Smooth muscle cell of the brain vasculature (primary cell): ENCODE results near the gene LRRC4C.
"Not testable (repeated sequence)": the region's sequence is repeated elsewhere in the genome, so short reads cannot be mapped to it uniquely, and the experiment has no call there.

Experiments used
- DNase-seq: peaks from one replicate; pipeline ENCODE4 v3.0.0-alpha.2; 2012; ENCODE audit warnings: low read depth, low spot score

LRRC4C gene

DNA sequence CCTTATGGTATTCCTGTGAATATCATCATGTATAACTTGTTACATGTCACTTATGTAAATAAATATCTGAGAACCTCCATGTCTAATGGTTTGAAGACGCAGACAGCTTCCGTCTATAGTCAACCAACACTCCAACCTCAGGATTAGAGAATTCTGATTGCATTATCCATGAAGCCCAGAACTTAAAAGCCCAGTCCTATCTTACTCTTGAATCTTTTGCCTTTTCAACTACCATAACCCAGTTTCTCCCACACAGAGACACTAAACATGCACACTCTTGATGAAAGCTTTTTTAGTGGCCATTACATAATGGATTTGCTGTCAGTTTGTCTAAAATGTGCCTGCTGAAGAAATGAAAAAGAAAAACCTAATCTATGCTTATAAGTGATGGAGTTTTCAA lies 1219.2 kb downstream of the LRRC4C start:
- DNase-seq = no peak

DNA sequence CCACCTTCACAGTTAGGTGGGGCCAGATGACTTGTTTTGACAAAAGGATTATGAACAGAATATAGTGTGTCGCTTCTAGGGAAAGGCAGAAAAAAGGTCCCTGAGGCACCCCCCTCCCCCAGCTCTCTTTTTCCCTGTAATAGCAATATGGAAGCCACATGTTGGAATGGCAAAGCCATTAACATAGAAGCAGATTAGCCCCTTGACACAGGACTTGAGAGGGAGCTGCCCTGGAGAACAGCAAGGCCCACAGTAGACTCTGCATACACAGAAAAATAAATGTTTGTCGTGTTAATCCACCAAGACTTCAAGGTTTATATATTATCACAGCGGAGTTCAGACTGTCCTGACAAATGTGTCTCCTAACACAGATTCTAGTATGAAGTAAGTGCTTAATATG lies 1222.9 kb downstream of the LRRC4C start:
- DNase-seq = no peak

DNA sequence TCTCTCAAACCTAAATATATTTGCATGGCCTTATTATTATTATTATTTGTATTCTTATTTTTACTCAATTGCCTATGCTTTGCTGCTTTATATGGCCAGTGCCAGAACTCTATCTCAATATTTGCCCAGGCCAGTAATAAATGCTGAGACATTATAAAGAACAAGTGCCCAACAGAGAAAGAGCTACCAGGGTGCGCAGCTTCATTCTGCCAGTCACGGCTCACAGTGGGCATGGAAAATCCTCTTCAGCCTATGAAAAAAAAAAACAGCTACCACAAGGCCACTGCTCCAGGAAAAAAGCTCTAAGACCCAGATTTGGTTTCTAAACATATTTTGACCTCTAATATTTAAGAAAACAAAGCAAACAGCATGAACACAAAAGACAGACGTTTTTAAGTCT lies 1223.6 kb downstream of the LRRC4C start:
- no peak for DNase-seq

DNA sequence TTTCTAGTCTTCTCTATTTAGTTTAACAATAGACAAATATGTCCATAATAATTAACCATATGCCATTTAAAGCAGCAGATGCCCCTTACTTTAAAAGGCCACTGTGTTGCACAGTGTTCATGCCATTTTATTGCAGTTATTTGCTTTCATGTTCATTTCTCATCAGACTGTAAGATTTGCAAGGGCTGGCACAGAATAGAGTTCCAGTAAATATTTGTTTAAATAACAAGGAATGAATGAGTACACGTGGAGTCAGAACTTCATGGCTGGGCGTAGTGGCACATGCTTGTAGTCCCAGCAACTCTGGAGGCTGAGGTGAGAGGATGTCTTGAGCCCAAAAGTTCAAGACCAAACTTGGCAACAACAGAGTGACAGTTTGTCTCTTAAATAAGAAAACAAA lies 1228.6 kb downstream of the LRRC4C start:
- no peak for DNase-seq

DNA sequence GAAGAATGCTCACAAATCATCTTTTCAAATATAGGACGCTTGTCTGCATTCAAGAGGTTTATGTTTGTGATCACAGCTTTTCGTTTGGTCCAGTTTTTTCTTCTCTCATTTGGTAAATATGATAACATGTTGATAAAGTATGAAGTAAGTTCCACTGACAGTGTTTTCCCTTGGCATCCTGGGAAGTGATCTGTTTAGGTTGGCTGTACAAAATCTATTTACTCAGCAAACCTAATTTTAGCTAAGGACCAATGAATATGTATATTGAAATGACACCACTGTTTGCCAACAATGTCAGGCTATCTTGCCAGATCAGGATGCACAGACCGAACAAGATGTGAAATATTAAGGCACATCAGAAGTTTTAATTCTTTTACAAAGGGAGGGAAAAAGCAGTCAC lies 1230.8 kb downstream of the LRRC4C start:
- DNase-seq = no peak

DNA sequence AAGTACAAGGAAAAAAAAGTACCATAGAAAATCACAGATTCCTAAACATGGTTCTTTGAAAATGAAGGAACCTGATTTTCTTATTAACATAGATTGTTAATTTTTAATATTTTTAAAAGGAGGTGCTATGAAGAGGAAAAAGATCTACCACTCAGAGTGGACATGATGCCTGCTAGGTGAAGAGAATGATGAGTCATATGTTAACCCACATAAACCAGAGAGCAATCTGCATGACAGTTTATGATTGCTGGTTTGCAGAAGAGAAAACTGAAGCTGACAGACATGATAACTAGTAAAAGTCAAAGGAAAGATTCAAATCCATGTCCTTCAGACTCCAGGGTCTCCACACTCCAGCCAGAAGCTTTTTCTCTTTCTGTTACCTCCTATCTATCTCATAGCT lies 1231.7 kb downstream of the LRRC4C start:
- no peak for DNase-seq

DNA sequence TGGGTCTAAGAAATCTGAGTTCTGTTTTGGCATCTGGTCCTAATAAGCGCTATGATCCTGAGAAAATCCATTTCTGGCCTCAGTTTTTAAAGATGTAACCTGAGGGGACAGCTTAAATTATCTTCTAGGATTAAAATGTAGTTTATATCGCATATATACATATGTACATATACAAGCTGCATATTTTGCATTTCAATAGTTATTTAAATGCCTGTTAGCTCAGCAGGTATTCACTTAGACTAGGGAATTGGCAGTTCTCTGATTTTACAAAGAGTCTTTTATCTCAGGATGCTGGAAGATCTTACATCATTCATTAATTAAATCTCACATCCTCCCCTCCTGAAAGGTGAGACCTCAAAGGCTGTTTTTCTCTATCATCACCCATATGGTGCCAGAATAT lies 1232.8 kb downstream of the LRRC4C start:
- no peak for DNase-seq

DNA sequence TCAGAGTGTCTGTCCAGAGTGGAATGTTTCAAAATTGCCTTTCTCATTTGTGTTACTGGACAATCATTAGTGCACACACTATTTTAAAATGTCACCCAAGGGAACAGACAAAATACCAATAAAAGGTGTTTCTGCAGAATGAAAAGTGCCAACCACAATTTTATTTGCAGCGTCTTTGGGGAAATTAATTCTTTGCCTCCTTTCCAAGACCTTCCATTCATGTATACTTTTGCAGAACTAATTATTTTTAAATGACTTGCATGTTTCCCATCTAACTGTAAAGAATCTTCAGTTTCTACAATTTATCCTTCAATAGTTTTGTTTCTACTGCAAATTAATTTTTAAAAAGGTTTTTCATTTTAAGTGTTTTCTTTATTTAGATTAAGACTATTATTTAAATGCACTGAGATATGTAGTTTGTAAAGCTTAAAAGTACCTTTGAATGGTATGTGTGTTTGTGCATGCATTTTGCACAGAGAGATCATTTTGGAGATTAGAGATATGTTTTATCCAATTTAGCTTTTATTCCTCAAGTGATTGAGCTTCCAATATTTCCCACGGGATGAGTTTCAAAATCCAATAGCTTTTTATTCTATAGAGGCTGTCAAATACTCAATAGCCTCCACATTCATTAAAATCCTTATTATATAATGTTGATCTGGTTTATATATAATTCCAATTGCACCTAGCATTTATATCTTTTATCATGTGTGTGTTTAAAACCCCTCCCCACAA lies 1235.7 kb downstream of the LRRC4C start:
- no peak for DNase-seq

DNA sequence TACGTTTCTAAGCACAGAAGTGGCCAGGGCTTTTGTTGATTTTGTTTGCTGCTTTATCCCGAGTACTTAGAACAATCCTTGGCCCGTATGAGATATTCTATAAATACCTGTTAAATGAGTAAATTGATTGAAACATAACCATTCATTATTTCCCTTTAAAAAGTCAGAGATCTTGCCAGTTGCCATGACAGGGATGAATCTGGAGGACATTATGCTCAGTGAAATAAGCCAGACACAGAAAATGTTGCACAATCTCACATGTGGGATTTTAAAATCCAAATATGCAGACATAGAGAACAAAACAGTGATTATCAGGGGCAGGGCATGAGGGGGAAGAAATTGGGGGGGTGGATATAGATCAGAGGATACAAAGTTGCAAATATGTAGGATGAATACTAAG lies 1240.1 kb downstream of the LRRC4C start:
- DNase-seq = no peak

DNA sequence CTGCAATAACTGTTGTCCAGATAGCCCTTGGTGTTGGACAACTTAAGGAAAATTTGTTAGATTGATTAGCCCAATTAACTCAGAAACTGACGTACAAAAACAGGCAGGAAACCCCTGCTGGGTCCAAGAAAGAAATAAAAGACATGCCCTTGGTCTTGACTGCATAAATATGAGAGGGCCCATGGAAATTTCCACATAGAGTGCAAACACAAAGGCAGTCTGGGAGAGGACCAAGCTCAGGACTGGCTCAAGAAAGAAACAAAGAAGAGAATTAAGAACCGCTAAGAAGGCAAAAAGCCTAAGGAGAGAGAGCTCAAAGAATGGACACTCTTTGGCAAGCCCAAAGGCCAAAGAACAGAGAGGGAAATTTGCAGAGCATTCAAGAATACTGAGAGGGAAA lies 1243.9 kb downstream of the LRRC4C start:
- no peak for DNase-seq

DNA sequence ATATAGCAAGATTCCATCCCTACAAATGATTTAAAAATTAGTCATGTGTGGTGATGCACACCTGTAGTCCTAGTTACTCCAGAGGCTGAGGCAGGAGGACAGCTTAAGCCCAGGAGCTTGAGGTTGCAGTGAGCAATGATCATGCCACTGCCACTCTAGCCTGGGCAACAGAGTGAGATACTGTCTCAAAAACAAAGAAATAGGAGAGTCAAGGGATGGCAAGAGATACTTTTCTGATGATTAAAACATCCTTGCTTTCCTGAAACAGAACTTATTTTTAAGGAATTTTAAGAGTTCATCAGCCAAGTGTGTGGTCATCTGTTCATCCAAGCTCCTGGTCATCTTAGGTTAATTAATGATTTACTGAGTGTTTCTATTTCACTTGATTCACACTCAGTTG lies 1252.0 kb downstream of the LRRC4C start:
- no peak for DNase-seq

DNA sequence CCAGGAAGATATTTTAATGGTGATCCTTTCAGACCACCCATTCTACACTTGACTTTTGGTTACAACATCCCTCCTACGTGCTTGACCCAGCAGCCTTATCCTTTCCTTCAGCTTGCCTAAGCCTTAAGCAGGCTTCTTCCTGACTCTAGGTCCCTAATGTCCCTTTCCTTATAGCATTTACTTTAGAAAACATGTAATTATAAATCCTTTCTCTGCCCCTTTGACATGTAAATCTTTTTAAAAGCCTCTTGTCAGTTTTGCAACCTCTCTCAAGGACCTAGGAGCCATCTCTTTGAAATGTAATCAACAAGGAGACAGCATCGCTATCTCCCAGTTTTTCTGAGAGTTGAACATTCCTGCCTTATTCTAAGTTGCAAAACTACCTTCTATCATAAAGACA lies 1255.2 kb downstream of the LRRC4C start:
- no peak for DNase-seq

DNA sequence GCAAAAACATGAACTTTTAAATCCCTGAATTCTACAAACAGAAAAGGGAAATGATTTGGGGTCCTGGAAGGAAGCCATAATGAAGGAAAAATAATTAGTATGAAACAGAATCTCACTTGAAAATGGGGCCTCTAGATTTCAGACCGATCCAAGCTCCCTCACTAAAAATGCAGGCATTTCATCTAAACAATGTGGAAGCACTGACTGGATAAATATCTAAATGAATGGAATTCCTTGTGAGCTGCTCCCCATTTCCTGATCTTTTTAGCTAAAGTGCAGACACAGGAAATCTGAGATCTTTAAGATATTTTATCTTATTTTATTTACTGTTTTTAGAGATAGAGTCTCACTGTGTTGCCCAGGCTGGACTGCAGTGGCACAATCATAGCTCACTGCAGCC lies 1255.8 kb downstream of the LRRC4C start:
- no peak for DNase-seq

DNA sequence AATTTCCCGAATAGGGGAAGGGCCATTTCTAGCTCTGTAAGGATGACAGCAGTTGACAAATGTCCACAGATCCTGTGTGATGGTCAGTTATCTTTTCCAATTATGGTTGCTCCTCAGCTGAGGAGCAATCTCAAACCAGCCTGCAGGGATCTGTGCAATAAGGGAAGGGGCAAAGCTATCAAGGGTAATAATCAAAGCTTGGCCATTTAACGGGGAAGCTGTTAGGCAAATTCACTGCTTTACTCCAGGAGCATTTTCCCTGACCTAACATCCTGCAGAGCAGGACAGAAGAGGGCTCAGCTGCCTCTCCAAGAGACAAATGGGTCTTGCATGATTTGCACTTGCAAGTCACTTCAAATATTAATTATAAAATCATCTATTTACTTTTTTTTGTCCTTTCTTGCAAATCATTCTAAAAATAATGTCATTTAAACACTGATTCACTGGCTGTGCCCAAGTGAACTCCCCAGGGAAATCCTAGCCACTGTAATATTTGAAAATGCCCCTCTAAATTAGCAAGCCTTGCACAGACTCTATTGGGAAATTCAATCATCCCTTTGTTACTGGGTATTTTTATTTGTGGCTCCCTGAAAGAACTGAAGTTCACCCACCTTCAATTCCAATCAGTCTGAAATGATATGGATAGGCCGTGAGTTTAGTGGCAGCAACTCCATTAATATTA lies 1256.7 kb downstream of the LRRC4C start:
- DNase-seq = no peak

DNA sequence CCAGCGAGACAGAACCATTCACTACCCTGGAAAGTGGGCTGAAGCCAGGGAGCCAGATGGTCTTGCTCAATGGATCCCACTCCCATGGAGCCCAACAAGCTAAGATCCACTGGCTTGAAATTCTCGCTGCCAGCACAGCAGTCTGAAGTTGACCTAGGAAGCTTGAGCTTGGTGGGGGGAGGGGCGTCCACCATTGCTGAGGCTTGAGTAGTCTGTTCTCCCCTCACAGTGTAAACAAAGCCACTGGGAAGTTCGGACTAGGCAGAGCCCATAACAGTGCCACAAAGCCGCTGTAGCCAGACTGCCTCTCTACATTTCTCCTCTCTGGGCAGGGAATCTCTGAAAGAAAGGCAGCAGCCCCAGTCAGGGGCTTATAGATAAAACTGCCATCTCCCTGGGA lies 1266.9 kb downstream of the LRRC4C start:
- not testable (repeated sequence) for DNase-seq

DNA sequence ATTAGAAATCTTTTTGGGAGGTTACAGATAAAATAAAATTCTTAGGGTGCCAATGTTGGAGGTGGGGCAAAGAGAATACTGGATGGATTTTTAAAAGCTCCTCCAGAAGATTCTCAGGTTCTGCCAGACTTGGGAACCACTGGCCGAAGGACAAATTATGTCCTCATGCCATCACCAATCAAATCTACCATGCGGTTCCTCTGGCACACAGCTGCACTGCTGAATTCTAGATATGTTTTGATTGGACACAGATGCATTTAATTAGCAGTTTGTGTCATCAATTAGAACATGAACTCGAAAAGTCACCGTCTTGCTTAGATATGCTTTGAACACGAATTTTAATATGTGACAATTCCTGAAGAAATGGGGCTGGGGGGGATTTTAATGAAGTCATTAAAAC lies 1269.2 kb downstream of the LRRC4C start:
- DNase-seq = no peak

DNA sequence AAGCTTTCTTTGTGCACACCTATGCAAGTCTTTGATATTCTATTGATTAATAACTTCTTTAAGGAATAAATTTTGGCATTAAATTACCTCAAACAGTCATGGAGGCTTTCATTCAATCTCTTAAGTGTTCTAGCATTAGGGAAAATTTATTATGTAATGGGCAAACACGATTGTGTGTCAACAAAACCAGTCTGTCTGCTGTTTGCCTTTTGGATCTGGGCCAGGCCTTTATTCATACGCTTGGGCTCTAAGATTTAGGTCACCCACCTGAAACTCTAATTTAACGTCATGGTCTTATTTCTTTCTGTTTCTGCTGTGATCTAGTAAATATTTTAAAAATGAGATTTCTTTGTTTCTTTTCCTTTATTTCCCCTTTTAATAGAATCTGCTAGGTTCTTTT lies 1270.6 kb downstream of the LRRC4C start:
- DNase-seq = no peak

DNA sequence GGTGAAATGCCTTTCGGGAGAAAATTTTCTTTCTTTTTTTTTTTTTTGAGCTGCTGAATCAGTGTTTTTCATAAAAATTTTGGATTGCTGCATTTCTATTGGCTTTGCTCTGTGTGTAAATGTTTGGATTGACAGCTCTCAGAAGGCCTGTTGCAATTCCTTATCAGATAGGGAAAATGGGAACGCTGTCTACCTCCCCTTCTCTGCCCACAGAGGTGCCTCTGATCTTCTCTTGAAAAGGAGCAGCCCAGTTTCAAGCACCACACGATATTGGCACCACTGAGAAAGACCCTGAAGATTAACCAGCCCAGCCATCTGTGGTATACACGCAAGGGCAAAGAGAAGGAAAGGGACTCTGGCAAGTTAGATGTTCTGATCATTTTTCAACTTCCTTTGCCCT lies 1272.2 kb downstream of the LRRC4C start:
- no peak for DNase-seq

DNA sequence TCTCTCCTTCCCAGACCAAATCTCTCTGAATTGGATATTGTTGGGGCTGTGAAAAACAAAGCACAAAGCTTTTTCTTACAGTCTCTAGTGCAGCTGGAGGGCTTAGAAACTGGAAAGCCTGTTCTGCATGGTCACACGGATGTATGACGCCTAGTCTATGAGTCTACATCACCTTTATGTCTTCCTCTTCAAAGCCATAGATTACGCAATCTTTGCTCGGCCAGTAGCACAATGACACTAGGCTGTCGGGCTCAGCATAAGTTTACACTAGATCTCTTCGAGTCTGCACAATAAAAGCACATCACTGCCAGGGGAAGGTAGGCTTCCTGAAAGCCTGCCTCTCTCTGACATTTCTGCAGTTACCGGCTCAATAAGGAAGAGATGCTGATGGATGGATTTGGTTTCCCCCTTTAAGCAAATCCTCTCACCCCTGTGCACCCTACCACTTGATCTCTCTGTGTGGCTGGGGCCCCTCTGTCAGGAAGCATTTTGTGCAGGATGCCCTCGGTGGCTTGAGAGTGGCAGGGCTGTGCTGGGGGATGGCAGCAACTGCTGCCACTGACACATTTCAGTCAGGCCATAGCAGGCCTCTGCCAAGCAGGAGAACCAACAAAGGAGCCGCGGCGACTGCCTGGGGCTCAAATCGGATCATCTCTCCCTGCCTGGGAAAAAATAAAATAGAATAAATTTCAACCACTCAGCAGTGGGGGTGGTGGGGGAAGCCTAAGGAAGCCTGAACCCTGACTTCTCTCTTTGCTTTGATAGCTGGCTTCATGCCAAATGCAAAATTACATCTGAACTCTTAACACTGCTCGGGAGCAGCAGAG lies 1272.8 kb downstream of the LRRC4C start:
- DNase-seq = no peak

DNA sequence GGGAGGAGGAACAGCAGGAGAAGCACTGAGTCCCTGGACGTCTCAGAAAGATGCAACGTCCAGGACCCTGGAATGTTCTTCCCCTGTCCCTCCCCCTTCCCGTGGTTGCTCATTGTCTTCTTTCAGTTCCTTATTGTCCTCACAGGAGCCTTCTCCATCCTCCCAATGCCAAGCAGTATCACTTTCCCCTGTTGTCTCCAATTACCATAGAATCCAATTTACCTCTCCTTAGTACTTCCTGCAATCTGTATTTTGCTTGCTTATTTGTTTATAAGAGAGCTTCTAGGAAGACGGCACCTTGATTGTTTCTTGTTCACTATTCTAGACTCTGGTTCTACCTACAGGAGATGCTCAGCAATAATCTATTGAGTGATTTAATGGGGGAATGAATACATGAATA lies 1273.7 kb downstream of the LRRC4C start:
- DNase-seq = no peak

DNA sequence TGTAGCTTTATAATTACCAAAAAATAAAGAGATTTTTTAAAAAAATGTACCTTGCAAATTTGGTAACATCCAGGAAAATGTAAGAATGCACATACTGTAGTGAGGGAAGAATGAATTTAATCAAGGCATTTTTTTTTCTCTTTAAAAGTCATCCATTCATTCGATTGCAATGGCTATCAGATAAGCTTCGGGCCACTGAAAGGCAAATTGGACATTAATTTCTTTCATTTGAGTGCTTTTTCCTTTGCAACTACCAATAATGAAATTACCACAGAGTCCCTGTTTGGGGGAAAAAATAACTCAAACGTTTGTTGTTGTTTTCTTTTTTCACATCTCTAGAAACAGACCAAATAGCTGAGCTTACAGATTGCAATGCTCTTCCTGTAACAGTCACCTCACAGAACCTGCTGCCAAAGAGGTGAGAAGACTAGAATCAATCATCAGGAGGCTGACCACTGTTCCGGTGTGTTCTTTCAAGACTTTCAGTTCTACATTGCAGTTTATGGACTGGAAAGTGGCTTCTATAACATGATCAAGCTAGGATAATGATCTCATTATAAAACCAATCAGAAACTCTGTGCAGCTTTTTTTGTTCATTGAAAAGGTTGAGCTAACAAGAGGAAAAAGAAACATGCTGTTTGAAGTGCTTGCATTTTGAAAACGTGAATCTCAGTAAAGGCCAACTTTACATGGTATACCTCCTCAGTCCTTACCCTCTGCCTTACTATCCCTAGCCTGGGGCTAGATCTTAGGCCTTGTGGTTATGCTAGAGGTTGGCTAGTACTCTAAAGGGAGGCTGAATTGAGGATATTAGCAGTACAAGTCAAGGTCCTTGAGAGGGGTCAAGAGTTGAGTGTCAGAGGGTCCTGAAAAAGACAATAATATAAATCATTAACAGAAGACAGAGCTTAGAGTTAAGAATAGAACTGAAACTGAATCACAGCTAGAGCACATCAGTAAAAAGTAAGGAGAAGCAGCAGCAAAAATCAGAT lies 1276.1 kb downstream of the LRRC4C start:
- DNase-seq = no peak
